Common myeloid progenitor, CD34-positive (primary cell): ENCODE results near the gene SH2B3.

Experiments used
- CTCF ChIA-PET: fragments of 350-600 bp; sonication (Branson Sonifier 250); formaldehyde crosslinking; loops from one replicate; lab custom pipeline; 2021; ENCODE audit warnings: antibody characterized with exemption; lab: Charles Lee
- POLR2A ChIA-PET: fragments of 350-600 bp; sonication (Branson Sonifier 250); formaldehyde crosslinking; loops from one replicate; lab custom pipeline; 2021; ENCODE audit warnings: antibody characterized with exemption; lab: Charles Lee
- DNase-seq, 3 donors: peaks; one replicate each; pipeline versions ENCODE4 v3.0.0 to v3.0.0-alpha.2; 2013
- H3K27ac ChIP-seq, 2 experiments: 1 replicate in 1 of 2; 2 replicates in 1 of 2; pipeline ENCODE4 v1.7.0; 2013; ENCODE audit warnings: inconsistent platforms in 2 of 2, low read length in 2 of 2, mild to moderate bottlenecking in 2 of 2, low read depth in 1 of 2, moderate library complexity in 1 of 2; ENCODE audit not compliant: severe bottlenecking in 2 of 2, insufficient read depth in 1 of 2, poor library complexity in 1 of 2
- H3K27me3 ChIP-seq, 5 experiments: replicated peaks in 2 of 5; 1 replicate in 3 of 5; 2 replicates in 2 of 5; pipeline versions ENCODE4 v1.6.1 to v1.7.0; 2013; ENCODE audit warnings: low read length in 4 of 5, mild to moderate bottlenecking in 2 of 5, moderate library complexity in 2 of 5, inconsistent platforms in 1 of 5; ENCODE audit not compliant: insufficient read depth in 5 of 5, control insufficient read depth in 4 of 5
- H3K36me3 ChIP-seq, 4 experiments: 1 replicate in 2 of 4; 2 replicates in 2 of 4; pipeline versions ENCODE4 v1.6.1 to v1.7.0; 2013; ENCODE audit warnings: low read length in 3 of 4, control low read depth in 1 of 4, mild to moderate bottlenecking in 1 of 4; ENCODE audit not compliant: control insufficient read depth in 4 of 4, insufficient read depth in 4 of 4
- H3K4me1 ChIP-seq, 4 experiments: 1 replicate in 3 of 4; 2 replicates in 1 of 4; pipeline versions ENCODE4 v1.6.1 to v1.7.1; 2013; ENCODE audit warnings: low read length in 3 of 4, mild to moderate bottlenecking in 3 of 4, control low read depth in 1 of 4, inconsistent platforms in 1 of 4, moderate library complexity in 1 of 4; ENCODE audit not compliant: control insufficient read depth in 4 of 4, insufficient read depth in 4 of 4; ENCODE audit errors: control extremely low read depth in 1 of 4
- H3K4me3 ChIP-seq, 7 experiments: 1 replicate in 4 of 7; 2 replicates in 3 of 7; pipeline versions ENCODE4 v1.5.1 to v1.7.0; 2013; ENCODE audit warnings: mild to moderate bottlenecking in 7 of 7, low read length in 6 of 7, moderate library complexity in 6 of 7, inconsistent platforms in 2 of 7, low read depth in 2 of 7, control low read depth in 1 of 7; ENCODE audit not compliant: insufficient read depth in 4 of 7, control insufficient read depth in 1 of 7; ENCODE audit errors: extremely low read depth in 1 of 7
- H3K9me3 ChIP-seq, 5 experiments: 1 replicate in 4 of 5; 2 replicates in 1 of 5; pipeline versions ENCODE4 v1.6.1 to v1.7.1; 2013; ENCODE audit warnings: low read length in 4 of 5, mild to moderate bottlenecking in 2 of 5, inconsistent platforms in 1 of 5, low read depth in 1 of 5, moderate library complexity in 1 of 5; ENCODE audit not compliant: control insufficient read depth in 4 of 5, insufficient read depth in 2 of 5; ENCODE audit errors: control extremely low read depth in 1 of 5
- WGBS: methylation state at CpG from one replicate; pipeline ENCODE4 v1.1.5; 2013; ENCODE audit not compliant: insufficient coverage; 5-methylcytosine and 5-hydroxymethylcytosine counted together

The SH2B3 gene

DNA sequence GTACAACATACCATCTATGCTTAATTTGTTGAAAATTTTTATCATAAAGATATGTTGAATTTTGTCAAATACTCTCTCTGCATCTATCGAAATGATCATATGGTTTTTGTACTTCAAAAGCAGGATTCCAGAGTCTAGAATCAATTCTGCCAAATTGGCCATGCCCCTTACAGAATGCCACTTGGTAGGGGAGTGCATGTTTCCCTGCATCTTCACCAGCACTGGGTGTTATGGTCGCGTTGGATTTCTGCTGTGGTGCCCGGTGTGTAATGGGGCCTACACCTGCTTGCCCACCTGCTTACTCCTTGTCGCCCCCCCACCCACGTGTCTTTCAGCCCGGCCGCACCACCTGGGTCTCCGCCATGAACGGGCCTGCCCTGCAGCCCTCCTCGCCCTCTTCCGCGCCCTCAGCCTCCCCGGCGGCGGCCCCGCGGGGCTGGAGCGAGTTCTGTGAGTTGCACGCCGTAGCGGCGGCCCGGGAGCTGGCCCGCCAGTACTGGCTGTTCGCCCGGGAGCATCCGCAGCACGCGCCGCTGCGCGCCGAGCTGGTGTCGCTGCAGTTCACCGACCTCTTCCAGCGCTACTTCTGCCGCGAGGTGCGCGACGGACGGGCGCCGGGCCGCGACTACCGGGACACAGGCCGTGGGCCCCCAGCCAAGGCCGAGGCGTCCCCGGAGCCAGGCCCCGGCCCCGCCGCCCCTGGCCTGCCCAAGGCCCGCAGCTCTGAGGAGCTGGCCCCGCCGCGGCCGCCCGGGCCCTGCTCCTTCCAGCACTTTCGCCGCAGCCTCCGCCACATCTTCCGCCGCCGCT, 12.3 kb downstream of the SH2B3 start:
- Histone ChIP-seq H3K4me1 (peaks cover 0 to 25% (median 15%) of the 10 kb centered on the region in 4 experiments), H3K27ac (no peak overlapping the region), H3K4me3 (no peak overlapping the region), H3K9me3 (no peaks in the 10 kb centered on the region), H3K36me3 (peaks cover 4 to 70% (median 27%) of the 10 kb centered on the region in 4 experiments), H3K27me3 (no peaks in the 10 kb centered on the region)
- 97% methylated on average over 52 of the region's 67 CpGs for WGBS
- POLR2A ChIA-PET = no interaction called here
- DNase-seq = no peak
- CTCF ChIA-PET = interaction anchor here (15.2 to 26.7 kb wide), 2 partner anchors 10 to 29 kb away, joined by 194 to 484 read pairs; partner anchors contain the start of gene SH2B3

DNA sequence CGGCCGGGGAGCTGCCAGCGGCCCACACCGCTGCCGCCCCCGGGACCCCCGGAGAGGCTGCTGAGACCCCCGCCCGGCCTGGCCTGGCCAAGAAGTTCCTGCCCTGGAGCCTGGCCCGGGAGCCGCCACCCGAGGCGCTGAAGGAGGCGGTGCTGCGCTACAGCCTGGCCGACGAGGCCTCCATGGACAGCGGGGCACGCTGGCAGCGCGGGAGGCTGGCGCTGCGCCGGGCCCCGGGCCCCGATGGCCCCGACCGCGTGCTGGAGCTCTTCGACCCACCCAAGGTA, 12.8 kb downstream of the SH2B3 start:
- Histone ChIP-seq H3K27ac (no peak overlapping the region), H3K9me3 (no peaks in the 10 kb centered on the region), H3K4me1 (peaks cover 0 to 20% (median 12%) of the 10 kb centered on the region in 4 experiments), H3K36me3 (peaks cover 4 to 70% (median 27%) of the 10 kb centered on the region in 4 experiments), H3K4me3 (no peak overlapping the region), H3K27me3 (no peaks in the 10 kb centered on the region)
- CTCF ChIA-PET = interaction anchor here (15.2 to 26.7 kb wide), 2 partner anchors 10 to 29 kb away, joined by 194 to 484 read pairs; partner anchors contain the start of gene SH2B3
- POLR2A ChIA-PET = no interaction called here
- no peak for DNase-seq
- 95% methylated on average over 28 of the region's 30 CpGs for WGBS

- POLR2A ChIA-PET = interaction anchor here (0.6 kb wide), 1 partner anchor 919 kb away, joined by 4 read pairs; no protein-coding TSS in a partner anchor
- CTCF ChIA-PET = interaction anchor here (1.0 to 26.7 kb wide), 4 partner anchors 8 to 27 kb away, joined by 3 to 484 read pairs (median 99); partner anchors contain the start of gene SH2B3
- Histone ChIP-seq H3K4me3 (no peak overlapping the region), H3K36me3 (peaks cover 4 to 70% (median 25%) of the 10 kb centered on the region in 4 experiments), H3K27me3 (no peaks in the 10 kb centered on the region), H3K4me1 (peaks cover 0 to 17% (median 12%) of the 10 kb centered on the region in 4 experiments), H3K27ac (no peak overlapping the region), H3K9me3 (no peaks in the 10 kb centered on the region)
- 94% methylated on average over 5 of the region's 5 CpGs for WGBS
- no peak for DNase-seq
Observed at GRCh38 chr12:111419784-111420183, 14.1 kb downstream of the SH2B3 start.

- H3K4me3 ChIP-seq = no peak overlapping the region
- CTCF ChIA-PET = interaction anchor here (1.1 to 26.7 kb wide), 3 partner anchors 7 to 27 kb away, joined by 4 to 484 read pairs (median 194); partner anchors contain the start of gene SH2B3
- peaks cover 4 to 72% (median 25%) of the 10 kb centered on the region in 4 experiments for H3K36me3 ChIP-seq
- POLR2A ChIA-PET = no interaction called here
- no peaks in the 10 kb centered on the region for H3K27me3 ChIP-seq
- H3K27ac ChIP-seq = no peak overlapping the region
- DNase-seq = no peak
- 98% methylated on average over 7 of the region's 7 CpGs for WGBS
- H3K9me3 ChIP-seq = no peaks in the 10 kb centered on the region
- peaks cover 0 to 19% (median 16%) of the 10 kb centered on the region in 4 experiments for H3K4me1 ChIP-seq
Observed at GRCh38 chr12:111420494-111420893, 14.8 kb downstream of the SH2B3 start.

- POLR2A ChIA-PET = interaction anchor here (0.6 to 1.4 kb wide), 2 partner anchors 14 to 26 kb away, joined by 3 read pairs; no protein-coding TSS in a partner anchor
- H3K27ac ChIP-seq = peak overlapping the region in 1 of 2 experiments; percentile 49
- peaks cover 2 to 55% (median 52%) of the 10 kb centered on the region in 4 experiments for H3K4me1 ChIP-seq
- H3K4me3 ChIP-seq = no peak overlapping the region
- peaks cover 4 to 57% (median 13%) of the 10 kb centered on the region in 4 experiments for H3K36me3 ChIP-seq
- H3K27me3 ChIP-seq = no peaks in the 10 kb centered on the region
- no peaks in the 10 kb centered on the region for H3K9me3 ChIP-seq
- CTCF ChIA-PET = interaction anchor here (1.5 to 26.7 kb wide), 5 partner anchors 10 to 42 kb away, joined by 3 to 484 read pairs (median 11); partner anchors contain the start of gene SH2B3
- WGBS = 97% methylated on average over 4 of the region's 11 CpGs
- peak in 1 of 3 donors; percentile 51 for DNase-seq
Observed at GRCh38 chr12:111424189-111424792, 18.6 kb downstream of the SH2B3 start.

GRCh38 chr12:111424793-111425251, 19.1 kb downstream of the SH2B3 start:
- Histone ChIP-seq H3K36me3 (peaks cover under 1 to 52% (median 10%) of the 10 kb centered on the region in 4 experiments), H3K27me3 (no peaks in the 10 kb centered on the region), H3K27ac (no peak overlapping the region), H3K4me3 (peak overlapping the region in 1 of 7 experiments; percentile 5), H3K9me3 (no peaks in the 10 kb centered on the region), H3K4me1 (peaks cover 2 to 60% (median 57%) of the 10 kb centered on the region in 4 experiments)
- CTCF ChIA-PET = interaction anchor here (1.3 to 26.7 kb wide), 6 partner anchors 8 to 42 kb away, joined by 3 to 484 read pairs (median 8); partner anchors contain the start of gene SH2B3
- WGBS = 89% methylated on average over 2 of the region's 6 CpGs
- DNase-seq = no peak
- POLR2A ChIA-PET = interaction anchor here (0.6 to 1.4 kb wide), 6 partner anchors 10 to 26 kb away, joined by 3 to 9 read pairs (median 3); no protein-coding TSS in a partner anchor
